ENCODE data around the gene NADK2. TPM values are rescaled to one million over a fixed set of nuclear protein-coding genes. Genes with fewer than 3 reads are reported as not detected.
"Not testable (repeated sequence)": the region's sequence is repeated elsewhere in the genome, so short reads cannot be mapped to it uniquely, and the experiment has no call there.

NADK2 gene
- total RNA-seq (ENCODE audit: insufficient read depth, low replicate concordance) = 133 TPM

GRCh38 chr5:36241631-36242533 lies at the start of gene NADK2:
TSS of gene NADK2 (minus strand) at chr5:36241925. CDS start at chr5:36241798, 127 bp downstream.
- DNase-seq (ENCODE audit: low spot score) = peak; percentile 98

- no peak for DNase-seq (ENCODE audit: low spot score)
These were observed 44.3 kb upstream of the NADK2 start for GRCh38 chr5:36285837-36286615.

GRCh38 chr5:36283775-36284174 lies 42.0 kb upstream of the NADK2 start:
- not testable (repeated sequence) for DNase-seq (ENCODE audit: low spot score)

GRCh38 chr5:36281626-36282025 lies 39.9 kb upstream of the NADK2 start:
- DNase-seq (ENCODE audit: low spot score) = no peak

GRCh38 chr5:36279054-36279698 lies 37.5 kb upstream of the NADK2 start:
- peak; percentile 57 for DNase-seq (ENCODE audit: low spot score)

GRCh38 chr5:36277521-36278176 lies 35.9 kb upstream of the NADK2 start:
- no peak for DNase-seq (ENCODE audit: low spot score)

GRCh38 chr5:36276864-36277263 lies 35.1 kb upstream of the NADK2 start:
- DNase-seq (ENCODE audit: low spot score) = no peak

- no peak for DNase-seq (ENCODE audit: low spot score)
These were observed 32.2 kb upstream of the NADK2 start for GRCh38 chr5:36273809-36274526.

- DNase-seq (ENCODE audit: low spot score) = peak; percentile 34
These were observed 30.5 kb upstream of the NADK2 start for GRCh38 chr5:36272136-36272690.

- DNase-seq (ENCODE audit: low spot score) = peak; percentile 76
These were observed 29.3 kb upstream of the NADK2 start for GRCh38 chr5:36270876-36271575.

- DNase-seq (ENCODE audit: low spot score) = no peak
These were observed 28.4 kb upstream of the NADK2 start for GRCh38 chr5:36270175-36270574.

GRCh38 chr5:36269478-36269877 lies 27.8 kb upstream of the NADK2 start:
- DNase-seq (ENCODE audit: low spot score) = no peak

GRCh38 chr5:36267905-36268304 lies 26.2 kb upstream of the NADK2 start:
- no peak for DNase-seq (ENCODE audit: low spot score)

- DNase-seq (ENCODE audit: low spot score) = no peak
These were observed 22.6 kb upstream of the NADK2 start for GRCh38 chr5:36264202-36264760.

GRCh38 chr5:36261186-36261585 lies 19.5 kb upstream of the NADK2 start:
- DNase-seq (ENCODE audit: low spot score) = no peak

GRCh38 chr5:36253575-36253974 lies 11.8 kb upstream of the NADK2 start:
- no peak for DNase-seq (ENCODE audit: low spot score)

- no peak for DNase-seq (ENCODE audit: low spot score)
These were observed 11.1 kb upstream of the NADK2 start for GRCh38 chr5:36252722-36253365.

GRCh38 chr5:36251218-36251617 lies 9.5 kb upstream of the NADK2 start:
- no peak for DNase-seq (ENCODE audit: low spot score)

- no peak for DNase-seq (ENCODE audit: low spot score)
These were observed 8.7 kb upstream of the NADK2 start for GRCh38 chr5:36250427-36250826.

Data from umbilical cord (tissue), 2 donors.